ENCODE data around the gene ZNF549. TPM values are rescaled to one million over a fixed set of nuclear protein-coding genes. Genes with fewer than 3 reads are reported as not detected.

ZNF549 gene
- total RNA-seq, 2 donors from 2014 or later = 7.4 to 7.9 TPM

GRCh38 chr19:57583521-57584416 is 56.6 kb downstream of the ZNF549 start, which contains the start of gene ZIK1:
Gene ZIK1, plus strand, starts transcription at chr19:57584145. Its CDS starts 212 bp downstream, at chr19:57584357.
- peak within 1 kb of the TSS; percentile 29 for H3K27ac Mint-ChIP-seq
- peak within 1 kb of the TSS; percentile 87 for H3K4me3 Mint-ChIP-seq
- no peaks in the 10 kb centered on the region for H3K27me3 Mint-ChIP-seq
- H3K36me3 Mint-ChIP-seq (ENCODE audit: low read depth) = peaks cover 6% of the 10 kb centered on the region
- H3K4me1 Mint-ChIP-seq = peaks cover 7% of the 10 kb centered on the region
- DNase-seq (peak; percentile 53 to 76 (median 72)), ATAC-seq (peak; percentile 89)
- H3K9me3 ChIP-seq (ENCODE audit: control insufficient read depth, low read length, poor library complexity, severe bottlenecking) = peaks cover 6% of the 10 kb centered on the region

- ATAC-seq (no peak), DNase-seq (no peak)
- Mint-ChIP-seq H3K4me1 (peaks cover 4% of the 10 kb centered on the region), H3K36me3 (ENCODE audit: low read depth) (peaks cover 6% of the 10 kb centered on the region), H3K27ac (no peak overlapping the region), H3K4me3 (no peak overlapping the region), H3K27me3 (no peaks in the 10 kb centered on the region)
- peaks cover 24% of the 10 kb centered on the region for H3K9me3 ChIP-seq (ENCODE audit: control insufficient read depth, low read length, poor library complexity, severe bottlenecking)
Measured at GRCh38 chr19:57587529-57587928, 60.4 kb downstream of the ZNF549 start.

GRCh38 chr19:57599377-57599760 is 72.2 kb downstream of the ZNF549 start:
- peaks cover 5% of the 10 kb centered on the region for H3K9me3 ChIP-seq (ENCODE audit: control insufficient read depth, low read length, poor library complexity, severe bottlenecking)
- Mint-ChIP-seq H3K4me1 (peaks cover 3% of the 10 kb centered on the region), H3K4me3 (peak overlapping the region; percentile 79), H3K36me3 (ENCODE audit: low read depth) (peaks cover 6% of the 10 kb centered on the region), H3K27ac (peak overlapping the region; percentile 14), H3K27me3 (no peaks in the 10 kb centered on the region)
- no peak for DNase-seq
- no peak for ATAC-seq

GRCh38 chr19:57599761-57600383 is 72.7 kb downstream of the ZNF549 start, which contains the start of gene ZNF530:
Gene ZNF530, plus strand, starts transcription at chr19:57599885. Its CDS starts 4,461 bp downstream, at chr19:57604346.
- no peaks in the 10 kb centered on the region for H3K27me3 Mint-ChIP-seq
- peak; percentile 97 for ATAC-seq
- H3K27ac Mint-ChIP-seq = peak within 1 kb of the TSS; percentile 14

GRCh38 chr19:57606931-57607330 is 79.8 kb downstream of the ZNF549 start:
- no peak overlapping the region for H3K4me3 Mint-ChIP-seq
- peaks cover 9% of the 10 kb centered on the region for H3K9me3 ChIP-seq (ENCODE audit: control insufficient read depth, low read length, poor library complexity, severe bottlenecking)
- H3K4me1 Mint-ChIP-seq = no peaks in the 10 kb centered on the region
- no peak overlapping the region for H3K27ac Mint-ChIP-seq
- no peak for DNase-seq
- H3K27me3 Mint-ChIP-seq = no peaks in the 10 kb centered on the region
- peaks cover 10% of the 10 kb centered on the region for H3K36me3 Mint-ChIP-seq (ENCODE audit: low read depth)
- ATAC-seq = no peak

More at GRCh38 chr19:57599761-57600383, 72.7 kb downstream of the ZNF549 start, which contains the start of gene ZNF530:
- Mint-ChIP-seq H3K4me3 (peak within 1 kb of the TSS; percentile 79), H3K4me1 (peaks cover 3% of the 10 kb centered on the region), H3K36me3 (ENCODE audit: low read depth) (peaks cover 8% of the 10 kb centered on the region)
- peaks cover 3% of the 10 kb centered on the region for H3K9me3 ChIP-seq (ENCODE audit: control insufficient read depth, low read length, poor library complexity, severe bottlenecking)
- DNase-seq = peak; percentile 56 to 69 (median 56)

Other genes starting within 250 kb of the ZNF549 start
- 10 to 100 TPM; 69.1 to 73.1 TPM for gene ZNF460, start 246.9 kb upstream of the ZNF549 start, total RNA-seq
- 1 to 10 TPM; 5.3 TPM for gene ZNF543, start 206.9 kb upstream of the ZNF549 start, total RNA-seq
- gene ZNF304, start 176.1 kb upstream of the ZNF549 start, total RNA-seq = 1 to 10 TPM; 5.6 to 6.6 TPM
- gene TRAPPC2B, start 163.8 kb upstream of the ZNF549 start, total RNA-seq = 1 to 10 TPM; 8.7 to 9.5 TPM
- gene ZNF547, start 163.8 kb upstream of the ZNF549 start, total RNA-seq = 1 to 10 TPM in 1 of 2 donors, under 1 TPM in 1; 0.77 to 1.1 TPM
- 10 to 100 TPM; 58.9 to 66.7 TPM for gene ZNF548, start 137.5 kb upstream of the ZNF549 start, total RNA-seq
- gene ZNF17, start 116.2 kb upstream of the ZNF549 start, total RNA-seq = 1 to 10 TPM; 7.2 to 8.8 TPM
- 1 to 10 TPM; 5.9 to 9.8 TPM for gene ZNF749, start 92.0 kb upstream of the ZNF549 start, total RNA-seq
- gene VN1R1, start 70.2 kb upstream of the ZNF549 start, total RNA-seq = not detected
- 1 to 10 TPM; 1.4 to 1.5 TPM for gene ZNF772, start 49.8 kb upstream of the ZNF549 start, total RNA-seq
- 1 to 10 TPM; 6.8 to 7.0 TPM for gene ZNF419, start 39.6 kb upstream of the ZNF549 start, total RNA-seq
- 1 to 10 TPM; 5.0 to 8.1 TPM for gene ZNF773, start 27.4 kb upstream of the ZNF549 start, total RNA-seq
- 10 to 100 TPM in 1 of 2 donors, 1 to 10 TPM in 1; 8.5 to 12.2 TPM for gene ZNF550, start 32.5 kb downstream of the ZNF549 start, total RNA-seq
- 1 to 10 TPM; 3.9 to 4.7 TPM for gene ZNF416, start 51.6 kb downstream of the ZNF549 start, total RNA-seq
- gene ZIK1, start 56.8 kb downstream of the ZNF549 start, total RNA-seq = 1 to 10 TPM; 2.9 to 4.3 TPM
- gene ZNF530, start 72.5 kb downstream of the ZNF549 start, total RNA-seq = 1 to 10 TPM; 2.5 to 4.4 TPM
- gene ZNF134, start 86.9 kb downstream of the ZNF549 start, total RNA-seq = 10 to 100 TPM; 20.9 to 22.7 TPM
- gene ZNF211, start 105.8 kb downstream of the ZNF549 start, total RNA-seq = 10 to 100 TPM; 27.7 to 33.7 TPM
- not detected for gene ZSCAN4, start 141.6 kb downstream of the ZNF549 start, total RNA-seq
- 10 to 100 TPM in 1 of 2 donors, 1 to 10 TPM in 1; 9.2 to 13.9 TPM for gene ZNF551, start 154.6 kb downstream of the ZNF549 start, total RNA-seq
- gene ZNF154, start 181.8 kb downstream of the ZNF549 start, total RNA-seq = 10 to 100 TPM in 1 of 2 donors, 1 to 10 TPM in 1; 1.9 to 20.0 TPM
- gene ZNF671, start 200.3 kb downstream of the ZNF549 start, total RNA-seq = 1 to 10 TPM; 7.4 to 9.2 TPM
- gene ZNF776, start 219.5 kb downstream of the ZNF549 start, total RNA-seq = 10 to 100 TPM; 12.4 to 13.6 TPM
- gene ZNF586, start 242.3 kb downstream of the ZNF549 start, total RNA-seq = 10 to 100 TPM; 34.8 to 37.7 TPM